H9 (cell line): Measurements from ENCODE around the gene C16orf92. TPM values are rescaled to one million over a fixed set of nuclear protein-coding genes. Genes with fewer than 3 reads are reported as not detected.

ENCODE experiments used
- DNase-seq: peaks from one replicate; pipeline ENCODE4 v3.0.0-alpha.2; 2017
- H2AFZ ChIP-seq: one replicate; pipeline ENCODE4 v1.6.1; 2013; ENCODE audit warnings: mild to moderate bottlenecking, low read length, control low read depth, moderate library complexity
- H2AK5ac ChIP-seq: 2 replicates; pipeline ENCODE4 v1.6.1; 2013; ENCODE audit warnings: low read length, control low read depth, mixed read lengths; ENCODE audit not compliant: insufficient read length
- H2BK120ac ChIP-seq: one replicate; pipeline ENCODE4 v1.6.1; 2013; ENCODE audit warnings: low read depth, mild to moderate bottlenecking, low read length, control low read depth, inconsistent platforms; ENCODE audit not compliant: poor library complexity, severe bottlenecking
- H2BK12ac ChIP-seq: 2 replicates; pipeline ENCODE4 v1.6.1; 2013; ENCODE audit warnings: low read length, control low read depth, mixed read lengths, low read depth; ENCODE audit not compliant: insufficient read length
- H2BK15ac ChIP-seq: 2 replicates; pipeline ENCODE4 v1.6.1; 2013; ENCODE audit warnings: low read depth, low read length, control low read depth
- H2BK20ac ChIP-seq: one replicate; pipeline ENCODE4 v1.6.1; 2013; ENCODE audit warnings: low read depth, mild to moderate bottlenecking, low read length, control low read depth, inconsistent platforms; ENCODE audit not compliant: poor library complexity, severe bottlenecking
- H2BK5ac ChIP-seq: 2 replicates; pipeline ENCODE4 v1.6.1; 2013; ENCODE audit warnings: low read length, control low read depth, mixed read lengths; ENCODE audit not compliant: insufficient read length
- H3K14ac ChIP-seq: 2 replicates; pipeline ENCODE4 v1.6.1; 2013; ENCODE audit warnings: low read length, control low read depth; ENCODE audit not compliant: insufficient read depth
- H3K18ac ChIP-seq: 2 replicates; pipeline ENCODE4 v1.6.1; 2013; ENCODE audit warnings: low read depth, mild to moderate bottlenecking, mixed read lengths, low read length, control low read depth; ENCODE audit not compliant: insufficient read length
- H3K23ac ChIP-seq: 2 replicates; pipeline ENCODE4 v1.6.1; 2013; ENCODE audit warnings: low read length, control low read depth, mixed read lengths, low read depth; ENCODE audit not compliant: insufficient read length
- H3K23me2 ChIP-seq: 2 replicates; pipeline ENCODE4 v1.6.1; 2013; ENCODE audit warnings: low read depth, mild to moderate bottlenecking, mixed read lengths, low read length, control low read depth; ENCODE audit not compliant: insufficient read length, poor library complexity, severe bottlenecking
- H3K27ac ChIP-seq: 2 replicates; pipeline ENCODE4 v1.5.1; 2013; ENCODE audit warnings: low read length, control low read depth, mixed read lengths, low read depth; ENCODE audit not compliant: insufficient read length
- H3K27me3 ChIP-seq: 2 replicates; pipeline ENCODE4 v1.6.1; 2013; ENCODE audit warnings: low read length, control low read depth, inconsistent platforms; ENCODE audit not compliant: insufficient read depth
- H3K4ac ChIP-seq: 2 replicates; pipeline ENCODE4 v1.6.1; 2013; ENCODE audit warnings: low read depth, mild to moderate bottlenecking, control low read depth, inconsistent platforms, low read length, moderate library complexity
- H3K4me1 ChIP-seq: 2 replicates; pipeline ENCODE4 v1.6.1; 2013; ENCODE audit warnings: low read length, control low read depth, inconsistent platforms; ENCODE audit not compliant: insufficient read depth
- H3K4me2 ChIP-seq: 2 replicates; pipeline ENCODE4 v1.6.1; 2013; ENCODE audit warnings: low read length, control low read depth, mixed read lengths; ENCODE audit not compliant: insufficient read length, insufficient read depth
- H3K56ac ChIP-seq: 2 replicates; pipeline ENCODE4 v1.6.1; 2013; ENCODE audit warnings: low read depth, mild to moderate bottlenecking, mixed read lengths, low read length, control low read depth; ENCODE audit not compliant: insufficient read length
- H3K79me1 ChIP-seq: 2 replicates; pipeline ENCODE4 v1.6.1; 2013; ENCODE audit warnings: low read depth, mild to moderate bottlenecking, moderate library complexity, low read length, control low read depth, inconsistent platforms; ENCODE audit not compliant: insufficient read depth, poor library complexity, severe bottlenecking
- H3K79me2 ChIP-seq: 2 replicates; pipeline ENCODE4 v1.6.1; 2013; ENCODE audit warnings: low read length, control low read depth, inconsistent platforms; ENCODE audit not compliant: insufficient read depth
- H3K9ac ChIP-seq: 2 replicates; pipeline ENCODE4 v1.6.1; 2013; ENCODE audit warnings: low read length, control low read depth, mixed read lengths; ENCODE audit not compliant: insufficient read length; ENCODE audit errors: extremely low read depth
- H3K9me3 ChIP-seq: one replicate; pipeline ENCODE4 v1.6.1; 2013; ENCODE audit warnings: low read depth, low read length, inconsistent platforms; ENCODE audit not compliant: control insufficient read depth
- H3T11ph ChIP-seq: one replicate; pipeline ENCODE4 v1.6.1; 2013; ENCODE audit warnings: mild to moderate bottlenecking, low read length, control low read depth, inconsistent platforms
- H4K20me1 ChIP-seq: one replicate; pipeline ENCODE4 v1.6.1; 2013; ENCODE audit not compliant: control insufficient read depth, insufficient read length, insufficient read depth
- H4K5ac ChIP-seq: 2 replicates; pipeline ENCODE4 v1.6.1; 2013; ENCODE audit warnings: low read depth, mild to moderate bottlenecking, mixed read lengths, low read length, control low read depth; ENCODE audit not compliant: insufficient read length
- H4K8ac ChIP-seq: replicated peaks from 2 replicates; pipeline ENCODE4 v1.6.1; 2013; ENCODE audit warnings: low read length, control low read depth, mixed read lengths, low read depth; ENCODE audit not compliant: insufficient read length
- H4K91ac ChIP-seq: 2 replicates; pipeline ENCODE4 v1.6.1; 2013; ENCODE audit warnings: low read depth, mild to moderate bottlenecking, moderate library complexity, mixed read lengths, low read length, control low read depth; ENCODE audit not compliant: insufficient read length
- H3K27ac Mint-ChIP-seq, 3 experiments: 2 replicates in 2 of 3; 3 replicates in 1 of 3; pipeline ENCODE4 v1.8.0; 2020 to 2021; ENCODE audit warnings: mixed read lengths in 3 of 3, mild to moderate bottlenecking in 1 of 3, moderate library complexity in 1 of 3
- H3K27me3 Mint-ChIP-seq: 2 replicates; pipeline ENCODE4 v1.8.0; 2021; ENCODE audit warnings: low read depth, mild to moderate bottlenecking, moderate library complexity, mixed read lengths
- H3K36me3 Mint-ChIP-seq, 3 experiments: 2 replicates in 2 of 3; 3 replicates in 1 of 3; pipeline ENCODE4 v1.8.0; 2020 to 2021; ENCODE audit warnings: low read depth in 3 of 3, mixed read lengths in 3 of 3; ENCODE audit not compliant: insufficient read depth in 1 of 3
- H3K4me1 Mint-ChIP-seq, 2 experiments: 2 replicates each; pipeline ENCODE4 v1.8.0; 2020; ENCODE audit warnings: mixed read lengths in 2 of 2
- H3K4me3 Mint-ChIP-seq, 2 experiments: 2 replicates in 1 of 2; 3 replicates in 1 of 2; pipeline ENCODE4 v1.8.0; 2020 to 2021; ENCODE audit warnings: mild to moderate bottlenecking in 2 of 2, mixed read lengths in 2 of 2, moderate library complexity in 1 of 2
- H3K9me3 Mint-ChIP-seq, 2 experiments: 2 replicates in 1 of 2; 3 replicates in 1 of 2; pipeline ENCODE4 v1.8.0; 2020; ENCODE audit warnings: mild to moderate bottlenecking in 2 of 2, mixed read lengths in 2 of 2, moderate library complexity in 1 of 2
- CTCF ChIP-seq: fragments of 200-600 bp; sonication (generic); conservative IDR thresholded peaks from 3 replicates; pipeline ENCODE4 v1.8.0; 2021; ENCODE audit warnings: antibody characterized with exemption, mild to moderate bottlenecking
- WGBS: extraction: QIAGEN DNeasy Blood & Tissue Kit; methylation state at CpG from one replicate; pipeline ENCODE4 v1.1.7; 2013; ENCODE audit warnings: missing lambda C conversion rate, low lambda C conversion rate, mixed read lengths; ENCODE audit not compliant: insufficient read length; ENCODE audit errors: extremely low coverage; 5-methylcytosine and 5-hydroxymethylcytosine counted together
- total RNA-seq: library from RNA; stranded (reverse); gene quantifications from 2 replicates; pipeline ENCODE4 v1.2.1, GENCODE V29; 2021

Gene C16orf92
- total RNA-seq, 1 experiment from 2014 or later: not detected

GRCh38 chr16:30026449-30026848, 3.5 kb downstream of the C16orf92 start:
- Histone ChIP-seq H3K9ac (no peak overlapping the region), H3K23me2 (peaks cover 16% of the 10 kb centered on the region), H3K4me1 (peaks cover 3% of the 10 kb centered on the region; the same call in 1 of the 2 replicates), H3K27me3 (no peaks in the 10 kb centered on the region), H3K79me1 (no peaks in the 10 kb centered on the region), H3K18ac (no peak overlapping the region), H2BK15ac (no peak overlapping the region), H4K8ac (no peak overlapping the region), H2BK20ac (no peak overlapping the region), H4K5ac (no peak overlapping the region), H4K20me1 (no peaks in the 10 kb centered on the region), H3K79me2 (no peaks in the 10 kb centered on the region; the same call in 1 of the 2 replicates), H3K9me3 (no peaks in the 10 kb centered on the region), H3K27ac (no peak overlapping the region), H3K23ac (no peak overlapping the region), H3T11ph (no peak overlapping the region), H3K14ac (no peak overlapping the region; the same call in 1 of the 2 replicates), H3K4me2 (no peak overlapping the region), H2AFZ (no peak overlapping the region), H2BK12ac (no peak overlapping the region), H3K56ac (no peak overlapping the region), H2BK120ac (no peak overlapping the region), H4K91ac (no peak overlapping the region), H2AK5ac (no peak overlapping the region), H3K4ac (no peak overlapping the region), H2BK5ac (no peak overlapping the region)
- no peaks in the 10 kb centered on the region; the same call in none of the 2 replicates for H3K27me3 Mint-ChIP-seq
- peaks cover 18 to 34% of the 10 kb centered on the region in 2 experiments for H3K4me1 Mint-ChIP-seq
- H3K9me3 Mint-ChIP-seq: no peaks in the 10 kb centered on the region; a peak in 1 of 5 replicates
- no peak for TF ChIP-seq CTCF
- H3K4me3 Mint-ChIP-seq: peak overlapping the region in 1 of 2 experiments; percentile 12; a peak in 1 of 5 replicates
- H3K27ac Mint-ChIP-seq: no peak overlapping the region
- no CpG with 5 or more reads among the region's 18 CpGs for WGBS
- H3K36me3 Mint-ChIP-seq: peaks cover 6 to 16% (median 10%) of the 10 kb centered on the region in 3 experiments; a peak in 5 of 7 replicates
- no peak for DNase-seq
